HG02763 (cell line): ENCODE data around the gene TMEM100.
A peak's percentile ranks its signal among the peaks of the same experiment; 100 is the strongest.

ENCODE experiments used
- ATAC-seq: cut with Tn5 transposase; IDR thresholded peaks from one replicate; pipeline ENCODE4 v1.9.1; 2021; ENCODE audit warnings: mild to moderate bottlenecking, moderate library complexity; ENCODE audit not compliant: unreplicated experiment

Gene TMEM100

GRCh38 chr17:55722742-55723487 lies at the start of gene TMEM100:
Gene TMEM100, minus strand, starts transcription at chr17:55722864. Its CDS starts 1,794 bp downstream, at chr17:55721070.
- ATAC-seq = no peak

- ATAC-seq = no peak
These were observed 49.4 kb upstream of the TMEM100 start for GRCh38 chr17:55772086-55772485.

GRCh38 chr17:55770196-55770870 lies 47.7 kb upstream of the TMEM100 start:
- ATAC-seq = no peak

GRCh38 chr17:55769625-55770000 lies 46.9 kb upstream of the TMEM100 start:
- no peak for ATAC-seq

GRCh38 chr17:55768936-55769624 lies 46.4 kb upstream of the TMEM100 start:
- ATAC-seq = no peak

- no peak for ATAC-seq
These were observed 42.8 kb upstream of the TMEM100 start for GRCh38 chr17:55765472-55765871.

GRCh38 chr17:55764610-55765009 lies 41.9 kb upstream of the TMEM100 start:
- no peak for ATAC-seq

GRCh38 chr17:55763856-55764255 lies 41.2 kb upstream of the TMEM100 start:
- ATAC-seq = no peak

- no peak for ATAC-seq
These were observed 39.6 kb upstream of the TMEM100 start for GRCh38 chr17:55762086-55762858.

- no peak for ATAC-seq
These were observed 38.1 kb upstream of the TMEM100 start for GRCh38 chr17:55760643-55761355.

GRCh38 chr17:55758171-55758570 lies 35.5 kb upstream of the TMEM100 start:
- ATAC-seq = no peak

GRCh38 chr17:55757659-55758058 lies 35.0 kb upstream of the TMEM100 start:
- ATAC-seq = no peak

GRCh38 chr17:55756689-55757088 lies 34.0 kb upstream of the TMEM100 start:
- no peak for ATAC-seq

- no peak for ATAC-seq
These were observed 29.1 kb upstream of the TMEM100 start for GRCh38 chr17:55751720-55752250.

GRCh38 chr17:55750750-55751657 lies 28.3 kb upstream of the TMEM100 start, which contains the start of gene PCTP:
Gene PCTP, plus strand, starts transcription at chr17:55751051. Its CDS starts 53 bp downstream, at chr17:55751104.
- peak; percentile 99 for ATAC-seq

GRCh38 chr17:55749985-55750384 lies 27.3 kb upstream of the TMEM100 start:
- ATAC-seq = no peak

GRCh38 chr17:55748841-55749240 lies 26.2 kb upstream of the TMEM100 start:
- ATAC-seq = no peak

- no peak for ATAC-seq
These were observed 24.5 kb upstream of the TMEM100 start for GRCh38 chr17:55747209-55747608.

- ATAC-seq = no peak
These were observed 23.8 kb upstream of the TMEM100 start for GRCh38 chr17:55746466-55746865.
